Right atrium auricular region (tissue), 2 donors: Measurements from ENCODE around the gene DPM3. TPM values are rescaled to one million over a fixed set of nuclear protein-coding genes. Genes with fewer than 3 reads are reported as not detected.
A peak's percentile ranks its signal among the peaks of the same experiment; 100 is the strongest.

Source experiments
- DNase-seq: peaks from one replicate; pipeline ENCODE4 v3.0.0-alpha.2; 2019; ENCODE audit warnings: low spot score
- H3K27ac ChIP-seq, 2 donors: fragments of 200-600 bp; sonication (generic); 1 replicate in 1 of 2; 2 replicates in 1 of 2; pipeline ENCODE4 v1.5.1; 2016 to 2019
- H3K27me3 ChIP-seq, 2 donors: fragments of 200-600 bp; sonication (generic); one replicate each; pipeline versions ENCODE4 v1.5.1 to v1.6.0; 2017 to 2019
- H3K36me3 ChIP-seq: fragments of 200-600 bp; sonication (generic); one replicate; pipeline ENCODE4 v1.5.1; 2016
- H3K4me1 ChIP-seq, 2 donors: fragments of 200-600 bp; sonication (generic); one replicate each; pipeline versions ENCODE4 v1.5.1 to v1.6.0; 2017 to 2019
- H3K4me3 ChIP-seq, 2 donors: fragments of 200-600 bp; sonication (generic); 1 replicate in 1 of 2; 2 replicates in 1 of 2; pipeline ENCODE4 v1.5.1; 2017 to 2019; ENCODE audit warnings: mild to moderate bottlenecking in 1 of 2, moderate library complexity in 1 of 2
- H3K9me3 ChIP-seq, 2 donors: fragments of 200-600 bp; sonication (generic); one replicate each; pipeline ENCODE4 v1.5.1; 2019
- total RNA-seq, 2 donors: library from RNA; depleted of rRNA; stranded (reverse); fragments of >200 nt; gene quantifications; one replicate each; pipeline ENCODE4 v1.1.0, GENCODE V29; 2016
- TF ChIP-seq, protein P1 (sequence below), 2 donors: fragments of 200-600 bp; sonication (generic); IDR thresholded peaks; one replicate each; pipeline ENCODE4 v1.5.1; 2019; ENCODE audit warnings: antibody characterized with exemption in 2 of 2

The DPM3 gene
- total RNA-seq, 2 donors from 2014 or later = 46.5 to 47.8 TPM

- H3K4me3 ChIP-seq = peak overlapping the region; percentile 79 to 82
These were observed 13.7 kb downstream of the DPM3 start for GRCh38 chr1:155126556-155127104.

DNA sequence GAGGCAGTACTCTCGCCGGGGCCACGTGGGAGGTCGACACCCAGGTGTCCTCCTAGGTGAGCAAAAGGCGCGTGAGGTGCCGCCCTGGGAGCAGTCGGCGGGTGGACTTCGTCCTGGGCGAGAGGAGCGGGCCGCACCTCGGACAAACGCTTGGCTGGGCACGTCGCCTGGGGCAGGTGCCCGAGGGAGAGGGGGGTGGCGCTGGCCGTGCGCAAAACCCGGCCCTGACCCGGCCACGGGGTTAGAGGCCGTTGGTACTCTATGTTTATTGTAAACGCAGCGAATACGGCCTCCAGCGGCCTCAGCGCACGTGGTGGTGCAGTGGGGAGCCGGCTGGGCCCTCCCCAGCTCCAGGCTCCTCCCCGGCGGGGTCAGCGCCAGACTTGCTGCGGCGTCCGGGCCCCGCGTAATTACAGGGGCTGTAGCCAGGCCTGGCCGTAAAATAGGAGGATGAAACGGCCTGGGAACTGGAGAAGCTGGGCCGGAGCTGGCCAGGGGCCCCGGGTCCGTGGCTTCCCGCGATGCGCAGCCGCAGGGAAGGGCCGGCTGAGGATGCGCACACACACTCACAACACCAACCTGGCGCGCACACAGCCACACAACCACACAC, 14.3 kb downstream of the DPM3 start:
- TF ChIP-seq, protein P1, sequence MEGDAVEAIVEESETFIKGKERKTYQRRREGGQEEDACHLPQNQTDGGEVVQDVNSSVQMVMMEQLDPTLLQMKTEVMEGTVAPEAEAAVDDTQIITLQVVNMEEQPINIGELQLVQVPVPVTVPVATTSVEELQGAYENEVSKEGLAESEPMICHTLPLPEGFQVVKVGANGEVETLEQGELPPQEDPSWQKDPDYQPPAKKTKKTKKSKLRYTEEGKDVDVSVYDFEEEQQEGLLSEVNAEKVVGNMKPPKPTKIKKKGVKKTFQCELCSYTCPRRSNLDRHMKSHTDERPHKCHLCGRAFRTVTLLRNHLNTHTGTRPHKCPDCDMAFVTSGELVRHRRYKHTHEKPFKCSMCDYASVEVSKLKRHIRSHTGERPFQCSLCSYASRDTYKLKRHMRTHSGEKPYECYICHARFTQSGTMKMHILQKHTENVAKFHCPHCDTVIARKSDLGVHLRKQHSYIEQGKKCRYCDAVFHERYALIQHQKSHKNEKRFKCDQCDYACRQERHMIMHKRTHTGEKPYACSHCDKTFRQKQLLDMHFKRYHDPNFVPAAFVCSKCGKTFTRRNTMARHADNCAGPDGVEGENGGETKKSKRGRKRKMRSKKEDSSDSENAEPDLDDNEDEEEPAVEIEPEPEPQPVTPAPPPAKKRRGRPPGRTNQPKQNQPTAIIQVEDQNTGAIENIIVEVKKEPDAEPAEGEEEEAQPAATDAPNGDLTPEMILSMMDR (IDR thresholded peaks at IDR 0.05) = no peak
- no peak for DNase-seq
- no peaks in the 10 kb centered on the region for H3K9me3 ChIP-seq
- H3K27me3 ChIP-seq = no peaks in the 10 kb centered on the region
- peaks cover 0 to 59% of the 10 kb centered on the region in 2 donors for H3K4me1 ChIP-seq
- peak overlapping the region; percentile 91 to 94 for H3K27ac ChIP-seq
- H3K4me3 ChIP-seq = peak overlapping the region; percentile 79 to 82
- peaks cover under 1% of the 10 kb centered on the region for H3K36me3 ChIP-seq

More at GRCh38 chr1:155126556-155127104, 13.7 kb downstream of the DPM3 start:
- TF ChIP-seq, protein P1 (IDR thresholded peaks at IDR 0.05) = no peak
- Histone ChIP-seq H3K27me3 (no peaks in the 10 kb centered on the region), H3K4me1 (peaks cover 0 to 64% of the 10 kb centered on the region in 2 donors), H3K36me3 (peaks cover 6% of the 10 kb centered on the region), H3K9me3 (no peaks in the 10 kb centered on the region), H3K27ac (peak overlapping the region; percentile 91 to 94)
- no peak for DNase-seq

- Histone ChIP-seq H3K4me1 (peaks cover 0 to 53% of the 10 kb centered on the region in 2 donors), H3K4me3 (peak overlapping the region in 1 of 2 donors; percentile 79), H3K27ac (peak overlapping the region in 1 of 2 donors; percentile 91), H3K36me3 (no peaks in the 10 kb centered on the region), H3K27me3 (no peaks in the 10 kb centered on the region), H3K9me3 (no peaks in the 10 kb centered on the region)
- TF ChIP-seq, protein P1 (IDR thresholded peaks at IDR 0.05) = no peak
- DNase-seq = no peak
These were observed 14.8 kb downstream of the DPM3 start for GRCh38 chr1:155125511-155125945.

DNA sequence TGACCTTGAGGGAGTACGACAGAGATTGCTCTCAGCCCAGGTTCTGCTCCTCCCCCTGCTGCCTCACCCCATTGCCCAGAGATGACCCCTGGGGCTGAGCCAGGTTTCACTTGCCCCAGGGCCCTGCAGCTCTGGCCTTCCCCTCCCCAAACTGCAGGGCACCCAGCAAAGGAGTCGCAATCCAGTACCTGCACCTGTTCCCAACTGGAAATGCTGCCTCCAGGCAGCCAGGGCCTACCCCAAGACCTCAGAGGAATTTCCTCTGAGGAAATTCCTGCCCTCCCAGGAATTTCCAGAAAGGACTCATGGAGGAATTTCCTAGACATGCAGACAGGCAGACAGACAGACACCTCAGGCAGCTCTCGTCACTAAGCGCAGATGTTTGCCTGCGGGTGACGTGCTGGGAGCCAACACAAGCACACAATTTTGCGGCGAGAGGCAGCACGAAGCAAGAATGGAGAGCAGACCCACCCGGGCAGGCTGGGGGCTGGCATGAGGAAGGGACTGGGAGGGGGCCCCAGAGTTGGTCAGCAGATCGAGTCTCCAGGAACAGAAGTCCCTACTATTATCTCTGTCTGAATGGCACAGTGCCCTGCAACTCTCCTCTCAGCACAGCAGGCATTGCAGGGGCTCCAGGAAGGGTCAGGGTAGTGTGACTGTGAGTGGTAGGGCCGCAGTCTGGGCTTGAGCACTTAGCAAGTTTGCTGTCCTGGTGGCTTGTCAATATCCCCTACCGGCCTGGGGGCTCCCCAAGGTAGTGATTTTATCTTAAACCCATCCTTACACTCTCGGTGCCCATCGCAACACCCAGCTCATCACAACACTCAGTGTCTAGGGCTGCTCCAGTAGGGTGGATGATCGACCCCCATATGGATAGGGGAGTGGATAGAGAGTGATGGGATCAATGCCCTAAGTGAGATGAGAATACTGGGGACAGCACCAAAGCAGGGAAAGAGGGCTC, 15.5 kb downstream of the DPM3 start:
- peaks cover 0 to 46% of the 10 kb centered on the region in 2 donors for H3K4me1 ChIP-seq
- TF ChIP-seq, protein P1 (IDR thresholded peaks at IDR 0.05) = no peak
- no peaks in the 10 kb centered on the region for H3K36me3 ChIP-seq
- no peaks in the 10 kb centered on the region for H3K9me3 ChIP-seq
- DNase-seq = no peak
- no peak overlapping the region for H3K4me3 ChIP-seq
- H3K27ac ChIP-seq = no peak overlapping the region
- no peaks in the 10 kb centered on the region for H3K27me3 ChIP-seq

DNA sequence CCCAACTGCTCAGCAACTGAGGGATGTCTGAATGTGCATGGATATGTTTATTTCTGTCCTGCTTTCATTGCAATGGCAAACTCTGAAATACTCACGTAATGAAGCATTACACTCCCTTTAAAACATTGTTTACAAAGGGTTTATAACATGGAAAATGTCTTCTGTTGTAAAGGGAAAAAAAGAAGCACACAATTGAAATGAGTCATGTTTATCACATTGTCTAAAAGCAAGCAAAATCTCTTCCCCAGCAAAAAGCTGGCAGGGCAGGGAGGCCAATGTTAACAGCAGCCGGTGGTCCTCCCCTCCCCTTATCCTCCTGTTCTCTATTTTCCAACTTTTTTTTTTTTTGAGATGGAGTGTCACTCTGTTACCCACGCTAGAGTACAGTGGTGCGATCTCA, 16.5 kb downstream of the DPM3 start:
- H3K36me3 ChIP-seq = no peaks in the 10 kb centered on the region
- H3K27me3 ChIP-seq = no peaks in the 10 kb centered on the region
- H3K4me1 ChIP-seq = peaks cover 0 to 36% of the 10 kb centered on the region in 2 donors
- DNase-seq = no peak
- H3K9me3 ChIP-seq = no peaks in the 10 kb centered on the region
- peak overlapping the region in 1 of 2 donors; percentile 1 for H3K27ac ChIP-seq
- TF ChIP-seq, protein P1 (IDR thresholded peaks at IDR 0.05) = no peak
- no peak overlapping the region for H3K4me3 ChIP-seq
